GM23338 (cell line): Measurements from ENCODE around the gene DYNC1LI2. TPM values are rescaled to one million over a fixed set of nuclear protein-coding genes. Genes with fewer than 3 reads are reported as not detected.

Experiments used
- ATAC-seq: fragments of 200-7000 bp; cut with Tn5 transposase; 3 replicates; pipeline ENCODE4 v1.9.1; 2020
- DNase-seq: peaks from one replicate; pipeline ENCODE4 v3.0.0-alpha.2; 2015; ENCODE audit warnings: low spot score
- H2AFZ ChIP-seq: fragments of 200-600 bp; sonication (generic); 2 replicates; pipeline ENCODE4 v1.8.0; 2016; ENCODE audit warnings: antibody characterized with exemption, mild to moderate bottlenecking, moderate library complexity
- H3F3A ChIP-seq: fragments of 200-600 bp; sonication (generic); replicated peaks from 2 replicates; pipeline ENCODE4 v1.8.0; 2017; ENCODE audit warnings: antibody characterized with exemption, mixed run types, low read depth
- H3K27ac ChIP-seq: fragments of 200-600 bp; sonication (generic); 2 replicates; pipeline ENCODE4 v1.6.1; 2016; ENCODE audit warnings: low read depth
- H3K27me3 ChIP-seq: fragments of 200-600 bp; sonication (generic); 2 replicates; pipeline ENCODE4 v1.8.0; 2016; ENCODE audit warnings: mild to moderate bottlenecking, mixed run types, moderate library complexity; ENCODE audit not compliant: insufficient read depth
- H3K36me3 ChIP-seq: fragments of 200-600 bp; sonication (generic); 2 replicates; pipeline ENCODE4 v1.8.0; 2016; ENCODE audit warnings: mild to moderate bottlenecking; ENCODE audit not compliant: insufficient read depth
- H3K4me1 ChIP-seq: fragments of 200-600 bp; sonication (generic); 2 replicates; pipeline ENCODE4 v1.8.0; 2016; ENCODE audit warnings: mild to moderate bottlenecking, moderate library complexity; ENCODE audit not compliant: insufficient read depth
- H3K4me2 ChIP-seq: fragments of 200-600 bp; sonication (generic); 2 replicates; pipeline ENCODE4 v1.7.1; 2017; ENCODE audit warnings: mixed run types
- H3K4me3 ChIP-seq: fragments of 200-600 bp; sonication (generic); 2 replicates; pipeline ENCODE4 v1.6.1; 2016; ENCODE audit warnings: mixed run types
- H3K79me2 ChIP-seq: fragments of 200-600 bp; sonication (generic); replicated peaks from 2 replicates; pipeline ENCODE4 v1.8.0; 2017; ENCODE audit warnings: mild to moderate bottlenecking; ENCODE audit not compliant: insufficient read depth
- H3K9me2 ChIP-seq: fragments of 200-600 bp; sonication (generic); 2 replicates; pipeline ENCODE4 v1.8.0; 2017; ENCODE audit not compliant: insufficient read depth
- H4K20me1 ChIP-seq: fragments of 200-600 bp; sonication (generic); replicated peaks from 2 replicates; pipeline ENCODE4 v1.8.0; 2017; ENCODE audit warnings: mild to moderate bottlenecking; ENCODE audit not compliant: insufficient read depth
- H3K27ac Mint-ChIP-seq: 2 replicates; pipeline ENCODE4 v1.8.0; 2020; ENCODE audit warnings: inconsistent platforms, mild to moderate bottlenecking, moderate library complexity, mixed read lengths
- H3K27me3 Mint-ChIP-seq: 3 replicates; pipeline ENCODE4 v1.8.0; 2022; ENCODE audit warnings: low read depth, mild to moderate bottlenecking, moderate library complexity, mixed read lengths, inconsistent platforms; ENCODE audit not compliant: insufficient read depth, poor library complexity
- H3K36me3 Mint-ChIP-seq: 3 replicates; pipeline ENCODE4 v1.8.0; 2021; ENCODE audit warnings: low read depth, mild to moderate bottlenecking, inconsistent platforms, moderate library complexity, mixed read lengths
- H3K4me1 Mint-ChIP-seq: 3 replicates; pipeline ENCODE4 v1.8.0; 2020; ENCODE audit warnings: mild to moderate bottlenecking, inconsistent platforms, mixed read lengths
- H3K4me3 Mint-ChIP-seq: 3 replicates; pipeline ENCODE4 v1.8.0; 2021; ENCODE audit warnings: moderate library complexity, mild to moderate bottlenecking, inconsistent platforms, mixed read lengths
- H3K9me3 Mint-ChIP-seq: 3 replicates; pipeline ENCODE4 v1.8.0; 2020; ENCODE audit warnings: moderate library complexity, mild to moderate bottlenecking, inconsistent platforms, mixed read lengths
- CREB1 ChIP-seq: fragments of 250-450 bp; sonication (Bioruptor Pico); IDR thresholded peaks from 2 replicates; pipeline ENCODE4 v1.5.0; 2020; ENCODE audit warnings: low read depth, mild to moderate bottlenecking, moderate library complexity
- EZH2 ChIP-seq: fragments of 200-600 bp; sonication (generic); IDR thresholded peaks from one replicate; pipeline ENCODE4 v1.8.0; 2017; ENCODE audit warnings: antibody characterized with exemption, mild to moderate bottlenecking, low read depth; ENCODE audit not compliant: unreplicated experiment
- EZH2phosphoT487 ChIP-seq: fragments of 200-600 bp; sonication (generic); IDR thresholded peaks from one replicate; pipeline ENCODE4 v1.8.1; 2018; ENCODE audit warnings: antibody characterized with exemption; ENCODE audit not compliant: unreplicated experiment
- JUNB ChIP-seq: IDR thresholded peaks from one replicate; pipeline ENCODE4 v1.6.1; 2016; ENCODE audit warnings: antibody characterized with exemption; ENCODE audit not compliant: unreplicated experiment
- NANOG ChIP-seq: IDR thresholded peaks from 2 replicates; pipeline ENCODE4 v1.6.1; 2016; ENCODE audit warnings: antibody characterized with exemption, borderline replicate concordance
- POLR2AphosphoS5 ChIP-seq: IDR thresholded peaks from 2 replicates; pipeline ENCODE4 v1.6.1; 2016; ENCODE audit warnings: antibody characterized with exemption, low read depth
- ZNF114 ChIP-seq: fragments of 250-450 bp; sonication (Bioruptor Pico); IDR thresholded peaks from 2 replicates; pipeline ENCODE4 v1.5.0; 2020; ENCODE audit warnings: mild to moderate bottlenecking, moderate library complexity
- ZNF331 ChIP-seq: fragments of 250-450 bp; sonication (Bioruptor Pico); IDR thresholded peaks from 2 replicates; pipeline ENCODE4 v1.5.0; 2020; ENCODE audit warnings: low read depth, mild to moderate bottlenecking, moderate library complexity
- ZNF462 ChIP-seq: fragments of 250-450 bp; sonication (Bioruptor Pico); IDR thresholded peaks from 2 replicates; pipeline ENCODE4 v1.5.0; 2020; ENCODE audit warnings: mild to moderate bottlenecking, moderate library complexity
- long read RNA-seq: library from polyadenylated mRNA; unstranded; transcript quantifications from one replicate; pipeline ENCODE4 v2.0.0, GENCODE V29; 2020; ENCODE audit not compliant: unreplicated experiment
- polyA plus RNA-seq: library from polyadenylated mRNA; unstranded; fragments of >200 nt; fragmentation: Nextera tagmentation; extraction: Ambion mirVana; gene quantifications from 2 replicates; pipeline ENCODE4 v1.2.1, GENCODE V29; 2016
- total RNA-seq: library from RNA; depleted of rRNA; stranded (reverse); fragments of >200 nt; shearing (Covaris generic); gene quantifications from 2 replicates; pipeline ENCODE4 v1.2.3, GENCODE V29; 2014; rRNA removed
- TF ChIP-seq, protein P1 (sequence below), 2 experiments: fragments of 200-600 bp in 1 of 2; sonication (generic) in 1 of 2; conservative IDR thresholded peaks; 2 replicates each; pipeline versions ENCODE4 v1.5.1 to v1.6.1; 2016 to 2017; ENCODE audit warnings: antibody characterized with exemption in 2 of 2, low read depth in 2 of 2, mild to moderate bottlenecking in 2 of 2, moderate library complexity in 1 of 2

Gene DYNC1LI2
- total RNA-seq (73.9 and 113 TPM in 2 replicates), polyA plus RNA-seq (73.4 and 85.9 TPM in 2 replicates)
- long read RNA-seq, full-length matches to known transcripts = 5 of 38 reads
- long read RNA-seq, partial matches to known transcripts = 26 of 38 reads
- long read RNA-seq, other reads (novel, unspliced or antisense) = 7 of 38 reads

- Histone ChIP-seq H3F3A (no peaks in the 10 kb centered on the region; the same call in 1 of the 2 replicates), H3K36me3 (peaks cover 25% of the 10 kb centered on the region), H3K4me1 (peaks cover 10% of the 10 kb centered on the region), H3K27ac (peak within 1 kb of the TSS; percentile 79; the same call in 1 of the 2 replicates), H3K9me2 (no peaks in the 10 kb centered on the region), H3K4me3 (peak within 1 kb of the TSS; percentile 98), H2AFZ (peak within 1 kb of the TSS; percentile 94), H3K4me2 (peak within 1 kb of the TSS; percentile 98), H3K79me2 (peaks cover 49% of the 10 kb centered on the region), H3K27me3 (no peaks in the 10 kb centered on the region), H4K20me1 (peaks cover 30% of the 10 kb centered on the region)
- peaks cover 2% of the 10 kb centered on the region for H3K27me3 Mint-ChIP-seq
- H3K9me3 Mint-ChIP-seq = no peaks in the 10 kb centered on the region
- peaks cover 22% of the 10 kb centered on the region for H3K4me1 Mint-ChIP-seq
- ATAC-seq = peak; percentile 87
- peaks cover 42% of the 10 kb centered on the region for H3K36me3 Mint-ChIP-seq
- peak; percentile 83 for DNase-seq
- peak within 1 kb of the TSS; percentile 91 for H3K4me3 Mint-ChIP-seq
- TF ChIP-seq ZNF331 (no peak), POLR2AphosphoS5 (peak; percentile 68)
- TF ChIP-seq, protein P1, sequence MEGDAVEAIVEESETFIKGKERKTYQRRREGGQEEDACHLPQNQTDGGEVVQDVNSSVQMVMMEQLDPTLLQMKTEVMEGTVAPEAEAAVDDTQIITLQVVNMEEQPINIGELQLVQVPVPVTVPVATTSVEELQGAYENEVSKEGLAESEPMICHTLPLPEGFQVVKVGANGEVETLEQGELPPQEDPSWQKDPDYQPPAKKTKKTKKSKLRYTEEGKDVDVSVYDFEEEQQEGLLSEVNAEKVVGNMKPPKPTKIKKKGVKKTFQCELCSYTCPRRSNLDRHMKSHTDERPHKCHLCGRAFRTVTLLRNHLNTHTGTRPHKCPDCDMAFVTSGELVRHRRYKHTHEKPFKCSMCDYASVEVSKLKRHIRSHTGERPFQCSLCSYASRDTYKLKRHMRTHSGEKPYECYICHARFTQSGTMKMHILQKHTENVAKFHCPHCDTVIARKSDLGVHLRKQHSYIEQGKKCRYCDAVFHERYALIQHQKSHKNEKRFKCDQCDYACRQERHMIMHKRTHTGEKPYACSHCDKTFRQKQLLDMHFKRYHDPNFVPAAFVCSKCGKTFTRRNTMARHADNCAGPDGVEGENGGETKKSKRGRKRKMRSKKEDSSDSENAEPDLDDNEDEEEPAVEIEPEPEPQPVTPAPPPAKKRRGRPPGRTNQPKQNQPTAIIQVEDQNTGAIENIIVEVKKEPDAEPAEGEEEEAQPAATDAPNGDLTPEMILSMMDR (conservative IDR thresholded peaks at IDR 0.05; ENCODE audit: low read depth in 2 of 2) = peak; percentile 53 to 74
- peak within 1 kb of the TSS; percentile 92 for H3K27ac Mint-ChIP-seq
Measured at GRCh38 chr16:66751303-66751991, at the start of gene DYNC1LI2. TSS of gene DYNC1LI2 (minus strand) at chr16:66751609. CDS start at chr16:66751591, 18 bp downstream.

GRCh38 chr16:66800856-66801255 lies 49.4 kb upstream of the DYNC1LI2 start:
- Histone ChIP-seq H4K20me1 (peaks cover 6% of the 10 kb centered on the region; the same call in 1 of the 2 replicates), H3K4me1 (no peaks in the 10 kb centered on the region), H3K79me2 (no peaks in the 10 kb centered on the region), H3K27me3 (no peaks in the 10 kb centered on the region), H3K4me3 (no peak overlapping the region), H3K27ac (no peak overlapping the region), H3K9me2 (no peaks in the 10 kb centered on the region), H3K4me2 (no peak overlapping the region), H3K36me3 (peaks cover 34% of the 10 kb centered on the region), H3F3A (0 out of 2 replicates have a peak, but pooled peaks cover 4% of the 10 kb centered on the region), H2AFZ (no peak overlapping the region)
- Mint-ChIP-seq H3K4me1 (no peaks in the 10 kb centered on the region), H3K36me3 (peaks cover 30% of the 10 kb centered on the region), H3K4me3 (no peak overlapping the region), H3K27ac (no peak overlapping the region), H3K27me3 (peaks cover 5% of the 10 kb centered on the region), H3K9me3 (no peaks in the 10 kb centered on the region)
- ATAC-seq = peak; percentile 48
- DNase-seq = peak; percentile 17
- TF ChIP-seq CREB1 (CRISPR knock-in tag) (no peak), EZH2phosphoT487 (no peak), ZNF114 (CRISPR knock-in tag) (no peak), JUNB (no peak), EZH2 (no peak), NANOG (no peak), ZNF462 (CRISPR knock-in tag) (no peak), ZNF331 (no peak)
- TF ChIP-seq, protein P1 (conservative IDR thresholded peaks at IDR 0.05; ENCODE audit: low read depth in 2 of 2) = no peak
